Measurements from ENCODE around the gene CCN5.
A peak's percentile ranks its signal among the peaks of the same experiment; 100 is the strongest.

The CCN5 gene

GRCh38 chr20:44738813-44739477 lies 23.8 kb downstream of the CCN5 start:
- DNase-seq = peak; percentile 51 to 63

GRCh38 chr20:44739942-44740341 lies 24.8 kb downstream of the CCN5 start:
- no peak for DNase-seq

GRCh38 chr20:44742304-44743079 lies 27.3 kb downstream of the CCN5 start:
- DNase-seq = no peak

DNA sequence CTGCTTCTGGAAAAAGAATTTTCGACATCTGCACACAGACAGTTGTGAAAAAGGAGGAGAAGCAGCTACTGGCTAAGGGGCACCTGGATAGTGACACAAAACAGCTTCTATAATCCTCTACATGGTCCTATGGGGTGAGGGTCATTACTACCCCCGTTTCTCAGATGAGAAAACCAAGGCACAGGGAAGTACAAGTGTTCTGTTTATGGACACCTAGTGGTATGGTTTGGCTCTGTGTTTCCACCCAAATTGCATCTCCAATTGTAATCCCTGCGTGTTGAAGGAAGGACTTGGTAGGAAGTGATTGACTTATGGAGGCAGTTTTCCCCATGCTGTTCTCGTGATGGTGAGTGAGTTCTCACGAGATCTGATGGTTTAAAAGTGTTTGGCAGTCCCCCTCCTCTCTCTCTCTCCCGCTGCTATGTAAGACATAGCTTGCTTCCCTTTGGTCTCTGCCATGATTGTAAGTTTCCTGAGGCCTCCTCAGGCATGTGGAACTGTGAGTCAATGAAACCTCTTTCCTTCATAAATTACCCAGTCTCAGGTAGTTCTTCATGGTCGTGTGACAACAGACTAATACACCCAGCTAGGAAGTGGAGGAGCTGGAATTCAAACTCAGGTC lies 28.0 kb downstream of the CCN5 start:
- no peak for DNase-seq

- DNase-seq = no peak
Measured at GRCh38 chr20:44743916-44744655, 28.9 kb downstream of the CCN5 start.

DNA sequence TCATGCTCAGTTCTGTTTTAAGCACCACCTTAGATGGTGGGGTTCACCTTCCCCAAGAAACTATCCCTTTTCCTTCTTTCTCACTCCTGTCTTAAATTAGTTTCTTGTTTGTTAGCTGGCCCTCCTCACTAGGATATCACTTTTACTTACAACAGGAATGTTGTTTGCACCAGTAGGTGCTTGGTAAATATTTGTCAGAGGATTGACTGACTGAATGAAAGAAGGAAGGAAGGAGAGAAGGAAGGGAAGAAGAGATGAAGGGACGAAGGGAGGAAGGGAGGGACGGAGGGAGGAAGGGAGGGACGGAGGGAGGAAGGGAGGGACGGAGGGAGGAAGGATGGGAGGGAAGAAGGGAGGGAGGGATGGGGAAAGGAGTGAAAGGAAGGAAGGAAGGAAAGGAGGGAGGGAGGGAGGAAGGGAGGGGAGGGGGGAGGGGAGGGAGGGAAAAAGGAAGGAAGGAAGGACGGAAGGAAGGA lies 30.0 kb downstream of the CCN5 start:
- DNase-seq = no peak

- no peak for DNase-seq
Measured at GRCh38 chr20:44745598-44746366, 30.6 kb downstream of the CCN5 start, which contains the start of gene KCNK15. TSS of gene KCNK15 (plus strand) at chr20:44745865. CDS start at chr20:44745911, 46 bp downstream.

DNA sequence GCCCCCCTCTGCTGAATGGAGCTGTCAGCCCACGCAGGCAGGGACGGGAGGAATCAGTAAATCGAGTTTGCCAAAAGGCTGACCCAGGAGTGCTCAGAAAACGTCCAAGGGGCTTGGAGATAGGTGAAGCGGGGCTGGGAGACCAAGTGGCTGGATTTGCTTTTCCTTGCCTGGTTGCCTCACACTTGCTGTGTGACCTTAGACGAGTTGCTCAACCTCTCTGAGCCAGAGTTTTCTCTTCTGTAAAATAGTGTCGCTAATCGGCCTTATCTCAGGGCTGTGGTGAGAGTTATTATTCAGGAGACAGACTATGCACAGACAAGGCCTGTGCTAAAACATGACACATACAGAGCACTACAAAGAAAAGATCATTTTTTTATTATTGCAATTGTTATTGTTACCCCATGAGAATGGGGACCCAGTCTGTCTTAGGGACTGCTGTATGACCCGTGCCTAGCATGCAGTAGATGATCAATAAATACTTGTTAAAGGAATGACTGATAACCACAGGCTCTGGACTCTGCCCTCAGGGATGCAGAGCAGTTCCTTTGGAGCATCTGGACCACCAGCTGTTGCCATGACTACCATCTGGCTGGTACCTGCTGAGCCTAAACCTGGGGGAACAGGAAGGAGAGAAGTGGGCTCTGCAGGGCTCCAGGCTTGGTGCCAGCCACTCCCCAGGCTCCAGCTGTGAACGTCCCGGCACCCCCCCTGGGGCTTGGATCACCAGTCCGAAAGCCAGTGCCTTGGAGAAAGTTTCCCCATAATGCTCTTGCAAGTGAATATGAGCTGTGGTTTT lies 31.4 kb downstream of the CCN5 start:
- DNase-seq = peak in 1 of 2 experiments; percentile 40

GRCh38 chr20:44747166-44748004 lies 32.2 kb downstream of the CCN5 start:
- peak; percentile 69 for DNase-seq

DNA sequence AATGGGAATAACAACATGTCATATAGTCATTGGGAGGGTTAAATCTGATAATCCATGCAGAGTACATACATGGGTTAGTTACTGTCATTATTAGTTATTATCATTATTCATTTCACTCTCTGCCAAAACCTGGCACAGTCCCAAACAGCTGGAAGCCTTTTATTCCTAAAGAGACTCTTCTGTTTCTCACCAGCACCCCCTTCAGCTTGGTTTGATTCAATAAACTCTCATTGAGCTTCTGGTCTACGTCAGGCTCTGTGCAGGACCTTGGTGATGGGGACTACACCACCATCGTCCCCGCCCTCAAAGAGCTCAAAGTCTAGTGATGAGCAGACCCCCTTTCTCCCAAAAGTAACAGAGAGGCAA lies 32.8 kb downstream of the CCN5 start:
- DNase-seq = peak in 1 of 2 experiments; percentile 31

- DNase-seq = no peak
Measured at GRCh38 chr20:44750081-44750805, 35.1 kb downstream of the CCN5 start.

DNA sequence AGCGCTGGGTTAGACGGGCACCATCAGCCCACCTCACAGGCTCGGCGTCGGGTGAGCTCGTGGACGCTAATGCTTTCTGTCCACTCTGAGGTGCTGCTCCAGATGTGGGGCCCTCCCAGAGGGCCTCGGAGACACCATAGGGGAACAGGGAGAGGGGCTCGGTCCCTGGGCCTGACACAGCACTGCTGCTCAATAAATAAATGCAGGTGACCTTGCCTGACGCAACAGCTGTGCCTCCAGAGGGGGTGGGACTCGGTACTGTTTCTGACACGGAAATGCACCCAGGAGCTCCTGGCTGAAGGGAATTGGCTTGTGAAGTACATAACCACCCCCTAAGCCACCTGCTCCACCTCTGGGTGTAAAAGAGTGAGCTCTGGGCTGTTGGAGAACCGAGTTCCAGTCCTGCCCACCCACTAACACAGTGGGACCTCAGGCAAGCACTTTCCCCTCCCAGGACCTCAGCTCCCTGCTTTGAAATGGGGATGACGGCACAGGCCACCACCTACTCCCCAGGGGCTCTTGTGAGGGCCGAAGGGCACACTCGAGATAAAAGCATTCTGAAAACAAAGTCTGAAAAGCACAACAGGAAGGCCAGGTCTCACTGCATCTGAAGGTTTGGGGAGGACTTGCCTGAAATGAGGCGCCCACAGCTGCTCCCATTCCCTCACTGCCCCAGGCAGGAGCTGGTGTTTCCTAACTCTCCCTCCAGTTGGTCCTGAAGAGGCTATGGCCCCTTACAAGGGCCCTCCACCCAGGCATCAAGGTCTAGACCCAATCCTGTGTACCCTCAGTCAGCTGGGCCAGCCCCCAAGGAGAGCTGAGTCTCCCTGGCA lies 37.1 kb downstream of the CCN5 start:
- peak in 1 of 2 experiments; percentile 2 for DNase-seq

GRCh38 chr20:44754554-44754953 lies 39.4 kb downstream of the CCN5 start:
- no peak for DNase-seq

DNA sequence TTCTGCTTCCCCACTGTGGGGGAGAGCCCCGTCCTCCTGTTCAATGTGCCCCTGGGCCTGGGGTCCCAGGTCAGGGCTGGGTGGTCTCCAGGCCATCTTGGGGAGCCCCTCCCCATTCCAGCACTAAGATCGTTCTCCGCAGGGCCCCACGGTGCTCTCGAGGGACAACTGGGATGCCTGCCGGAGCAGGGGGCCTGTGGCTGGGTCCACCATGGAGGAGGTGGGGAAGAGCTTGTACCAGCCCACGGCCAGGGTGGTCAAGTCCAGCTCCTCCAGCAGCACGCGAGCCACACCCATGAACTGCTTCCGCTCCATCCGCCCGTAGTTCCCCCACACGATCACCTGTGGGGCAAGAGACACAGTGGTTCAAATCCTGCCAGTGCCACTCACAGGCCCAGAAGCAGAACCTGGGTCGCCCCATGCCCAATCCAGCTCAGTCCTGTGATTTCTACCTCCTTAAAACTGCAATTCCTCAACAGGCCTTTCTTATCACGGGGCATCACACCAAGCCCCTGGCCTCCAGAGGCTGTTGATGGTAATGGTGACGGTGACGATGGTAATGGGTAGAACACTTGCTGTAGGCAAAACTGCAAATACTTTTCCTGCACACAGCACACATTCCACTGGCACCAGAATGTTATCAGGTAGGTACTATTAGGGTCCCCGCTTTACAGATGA lies 41.0 kb downstream of the CCN5 start:
- no peak for DNase-seq

DNA sequence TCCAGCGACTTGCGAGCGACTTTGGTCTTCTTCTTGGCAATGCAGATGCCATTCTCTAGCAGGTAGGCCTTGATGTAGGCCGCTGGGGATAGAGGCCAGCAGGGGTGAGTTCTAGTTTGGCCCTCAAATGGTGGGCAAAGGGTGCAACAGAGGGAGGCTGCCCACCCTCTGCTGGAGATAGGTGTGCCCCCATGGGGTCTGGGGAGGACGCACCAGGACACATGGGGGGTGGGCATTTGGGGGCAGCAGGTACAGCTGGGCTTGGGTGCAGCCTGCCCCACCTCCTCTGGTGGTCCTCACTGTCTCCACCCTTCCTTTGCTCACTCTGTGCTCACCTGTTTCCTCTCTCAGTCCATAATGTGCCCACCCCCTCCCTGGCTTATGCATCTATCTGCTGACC lies 41.8 kb downstream of the CCN5 start:
- no peak for DNase-seq

DNA sequence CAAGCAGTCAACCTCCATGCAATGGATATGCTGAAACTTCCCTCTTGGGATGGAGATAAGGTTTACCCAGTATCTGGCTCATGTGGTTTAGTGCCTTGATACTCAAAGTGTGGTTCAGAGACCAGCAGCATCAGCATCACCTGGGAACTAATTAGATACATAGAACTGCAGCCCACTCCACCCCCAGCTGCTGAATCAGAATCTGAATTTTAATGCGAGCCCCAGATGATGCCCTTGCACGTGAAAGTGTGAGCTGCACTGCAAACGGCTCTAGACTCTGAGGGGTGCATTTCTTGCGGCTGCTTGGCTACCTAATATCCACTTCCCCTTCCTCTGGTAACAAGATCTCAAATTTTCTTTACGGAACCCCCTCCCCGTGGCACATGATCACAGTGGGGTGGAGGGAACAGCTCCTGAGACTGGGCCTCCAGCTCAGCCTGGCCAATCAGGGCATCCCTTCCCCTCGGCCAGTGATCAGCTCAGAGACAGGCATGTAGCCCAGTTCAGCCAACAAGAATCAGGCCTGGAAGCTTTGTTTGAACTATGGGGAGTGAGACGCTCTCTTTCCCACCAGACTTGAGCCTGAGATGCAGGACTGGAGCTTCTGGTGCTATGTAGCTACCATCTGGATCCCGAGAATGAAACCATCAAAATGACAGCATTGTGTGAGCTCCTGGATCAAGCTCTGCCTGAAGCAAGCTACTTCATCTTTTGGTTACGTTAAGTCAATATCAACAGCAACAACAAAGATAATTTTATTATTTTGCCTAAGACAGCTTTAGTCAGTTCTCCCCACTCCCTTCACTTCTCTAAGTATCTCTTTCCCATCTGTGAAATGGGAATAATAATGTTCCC lies 43.3 kb downstream of the CCN5 start:
- no peak for DNase-seq

- DNase-seq = no peak
Measured at GRCh38 chr20:44759595-44759994, 44.4 kb downstream of the CCN5 start.
